Smooth muscle cell of the brain vasculature (primary cell): ENCODE data around the gene PTPRG.

Experiments used
- DNase-seq: peaks from one replicate; pipeline ENCODE4 v3.0.0-alpha.2; 2012; ENCODE audit warnings: low read depth, low spot score

Gene PTPRG

GRCh38 chr3:61956236-61956635 is 394.9 kb downstream of the PTPRG start:
- DNase-seq = no peak

- DNase-seq = no peak
These were observed 395.9 kb downstream of the PTPRG start for GRCh38 chr3:61957259-61957658.

GRCh38 chr3:61960976-61961375 is 399.6 kb downstream of the PTPRG start:
- no peak for DNase-seq

GRCh38 chr3:61961900-61962299 is 400.5 kb downstream of the PTPRG start:
- DNase-seq = no peak

- no peak for DNase-seq
These were observed 403.2 kb downstream of the PTPRG start for GRCh38 chr3:61964566-61964965.

GRCh38 chr3:61965770-61966131 is 404.4 kb downstream of the PTPRG start:
- DNase-seq = no peak

- no peak for DNase-seq
These were observed 404.8 kb downstream of the PTPRG start for GRCh38 chr3:61966200-61966599.

- no peak for DNase-seq
These were observed 405.6 kb downstream of the PTPRG start for GRCh38 chr3:61967019-61967418.

- no peak for DNase-seq
These were observed 406.6 kb downstream of the PTPRG start for GRCh38 chr3:61967937-61968336.

- no peak for DNase-seq
These were observed 413.3 kb downstream of the PTPRG start for GRCh38 chr3:61974662-61975061.

- DNase-seq = no peak
These were observed 413.8 kb downstream of the PTPRG start for GRCh38 chr3:61975199-61975598.

GRCh38 chr3:61975936-61976335 is 414.6 kb downstream of the PTPRG start:
- no peak for DNase-seq

GRCh38 chr3:61978460-61979419 is 417.4 kb downstream of the PTPRG start:
- DNase-seq = no peak

- no peak for DNase-seq
These were observed 418.3 kb downstream of the PTPRG start for GRCh38 chr3:61979638-61980037.

GRCh38 chr3:61980041-61980440 is 418.7 kb downstream of the PTPRG start:
- DNase-seq = no peak

GRCh38 chr3:61981060-61981459 is 419.7 kb downstream of the PTPRG start:
- DNase-seq = no peak

GRCh38 chr3:61983479-61983878 is 422.1 kb downstream of the PTPRG start:
- no peak for DNase-seq

GRCh38 chr3:61985020-61985419 is 423.6 kb downstream of the PTPRG start:
- DNase-seq = no peak

- no peak for DNase-seq
These were observed 425.1 kb downstream of the PTPRG start for GRCh38 chr3:61986473-61986872.

GRCh38 chr3:61989681-61990080 is 428.3 kb downstream of the PTPRG start:
- DNase-seq = no peak

- no peak for DNase-seq
These were observed 429.1 kb downstream of the PTPRG start for GRCh38 chr3:61990327-61991027.

- DNase-seq = no peak
These were observed 430.3 kb downstream of the PTPRG start for GRCh38 chr3:61991706-61992105.

GRCh38 chr3:61996366-61996765 is 435.0 kb downstream of the PTPRG start:
- DNase-seq = no peak
